Ovary (tissue), 3 donors: ENCODE results near the gene DIAPH1.

Source experiments
- POLR2A ChIP-seq: fragments of 450-650 bp; IDR thresholded peaks from one replicate; pipeline ENCODE4 v1.6.1; 2017; ENCODE audit warnings: antibody characterized with exemption, mild to moderate bottlenecking, moderate library complexity
- TF ChIP-seq, protein P1 (sequence below), 3 donors: fragments of 450-650 bp in 2 of 3; fragments of 200-600 bp in 1 of 3; IDR thresholded peaks; one replicate each; pipeline versions ENCODE4 v1.5.1 to v1.8.0; 2016 to 2022; ENCODE audit warnings: antibody characterized with exemption in 3 of 3, mild to moderate bottlenecking in 1 of 3
- donor health status: DM: no; HTN: no; CAD: no.

DNA sequence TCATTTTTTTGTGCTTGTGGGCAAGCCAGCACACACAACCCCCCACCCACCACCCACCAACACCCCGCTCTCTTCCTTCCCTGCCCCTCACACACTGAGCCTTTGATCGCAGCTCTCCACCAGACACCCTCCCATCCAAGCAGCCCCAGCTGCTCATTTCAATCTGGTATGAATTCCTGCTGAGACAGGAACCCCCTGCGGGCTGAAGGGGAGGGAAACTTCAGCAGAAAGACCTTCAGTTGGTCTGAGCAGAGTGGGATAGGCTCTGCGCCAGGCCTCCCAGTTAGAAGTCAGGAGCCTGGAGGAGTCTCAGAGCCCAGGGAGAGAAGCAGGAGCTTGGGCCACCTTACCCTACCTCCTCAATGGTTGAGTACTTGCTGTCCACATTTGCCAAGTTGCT is 122.8 kb downstream of the DIAPH1 start:
- TF ChIP-seq, protein P1, sequence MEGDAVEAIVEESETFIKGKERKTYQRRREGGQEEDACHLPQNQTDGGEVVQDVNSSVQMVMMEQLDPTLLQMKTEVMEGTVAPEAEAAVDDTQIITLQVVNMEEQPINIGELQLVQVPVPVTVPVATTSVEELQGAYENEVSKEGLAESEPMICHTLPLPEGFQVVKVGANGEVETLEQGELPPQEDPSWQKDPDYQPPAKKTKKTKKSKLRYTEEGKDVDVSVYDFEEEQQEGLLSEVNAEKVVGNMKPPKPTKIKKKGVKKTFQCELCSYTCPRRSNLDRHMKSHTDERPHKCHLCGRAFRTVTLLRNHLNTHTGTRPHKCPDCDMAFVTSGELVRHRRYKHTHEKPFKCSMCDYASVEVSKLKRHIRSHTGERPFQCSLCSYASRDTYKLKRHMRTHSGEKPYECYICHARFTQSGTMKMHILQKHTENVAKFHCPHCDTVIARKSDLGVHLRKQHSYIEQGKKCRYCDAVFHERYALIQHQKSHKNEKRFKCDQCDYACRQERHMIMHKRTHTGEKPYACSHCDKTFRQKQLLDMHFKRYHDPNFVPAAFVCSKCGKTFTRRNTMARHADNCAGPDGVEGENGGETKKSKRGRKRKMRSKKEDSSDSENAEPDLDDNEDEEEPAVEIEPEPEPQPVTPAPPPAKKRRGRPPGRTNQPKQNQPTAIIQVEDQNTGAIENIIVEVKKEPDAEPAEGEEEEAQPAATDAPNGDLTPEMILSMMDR (IDR thresholded peaks at IDR 0.05), result no peak
- TF ChIP-seq POLR2A, result no peak
